T-helper 17 cell (primary cell): ENCODE data around the gene RPL13A. TPM values are rescaled to one million over a fixed set of nuclear protein-coding genes. Genes with fewer than 3 reads are reported as not detected.

Source experiments
- ATAC-seq: fragments of 150-1000 bp; cut with Tn5 transposase; 2 replicates; pipeline ENCODE4 v1.10.0; 2021; ENCODE audit warnings: mild to moderate bottlenecking, moderate library complexity
- DNase-seq, 3 donors: peaks; one replicate each; pipeline versions ENCODE4 v3.0.0 to v3.0.0-alpha.2; 2020 to 2021
- H3K9me3 ChIP-seq: one replicate; pipeline ENCODE4 v1.7.0; 2013; ENCODE audit warnings: low read length, mild to moderate bottlenecking; ENCODE audit not compliant: control insufficient read depth, poor library complexity, severe bottlenecking
- H3K27ac Mint-ChIP-seq: one replicate; pipeline ENCODE4 v1.8.0; 2022; ENCODE audit warnings: mild to moderate bottlenecking, moderate library complexity, mixed read lengths
- H3K27me3 Mint-ChIP-seq: one replicate; pipeline ENCODE4 v1.8.0; 2022; ENCODE audit warnings: mixed read lengths
- H3K36me3 Mint-ChIP-seq: one replicate; pipeline ENCODE4 v1.8.0; 2022; ENCODE audit warnings: low read depth, mixed read lengths
- H3K4me1 Mint-ChIP-seq: one replicate; pipeline ENCODE4 v1.8.0; 2022; ENCODE audit warnings: mild to moderate bottlenecking, mixed read lengths
- H3K4me3 Mint-ChIP-seq: one replicate; pipeline ENCODE4 v1.8.0; 2022; ENCODE audit warnings: mild to moderate bottlenecking, moderate library complexity, mixed read lengths
- total RNA-seq, 4 donors: library from RNA in 2 of 4; stranded (reverse) in 2 of 4; gene quantifications; one replicate each; pipeline ENCODE4 v1.2.3 and lab custom pipeline; 2022 to 2026

RPL13A gene
- total RNA-seq, 2 donors from 2014 or later, result 5,253 to 5,291 TPM

GRCh38 chr19:49538643-49539042, 51.2 kb downstream of the RPL13A start:
- ATAC-seq, result no peak
- H3K4me3 Mint-ChIP-seq, result no peak overlapping the region

GRCh38 chr19:49539192-49539952, 52.0 kb downstream of the RPL13A start:
- ATAC-seq (no peak), DNase-seq (no peak)
- no peaks in the 10 kb centered on the region for H3K27me3 Mint-ChIP-seq
- peaks cover 20% of the 10 kb centered on the region for H3K4me1 Mint-ChIP-seq
- H3K36me3 Mint-ChIP-seq, result no peaks in the 10 kb centered on the region
- H3K9me3 ChIP-seq, result no peaks in the 10 kb centered on the region
- no peak overlapping the region for H3K4me3 Mint-ChIP-seq
- H3K27ac Mint-ChIP-seq, result no peak overlapping the region

More at GRCh38 chr19:49538643-49539042, 51.2 kb downstream of the RPL13A start:
- H3K36me3 Mint-ChIP-seq, result no peaks in the 10 kb centered on the region
- no peaks in the 10 kb centered on the region for H3K27me3 Mint-ChIP-seq
- H3K9me3 ChIP-seq, result no peaks in the 10 kb centered on the region
- DNase-seq, result no peak
- peaks cover 15% of the 10 kb centered on the region for H3K4me1 Mint-ChIP-seq
- no peak overlapping the region for H3K27ac Mint-ChIP-seq

Other genes starting within 250 kb of the RPL13A start
- 1 to 10 TPM; 3.1 to 3.7 TPM for gene SLC6A16, start 162.4 kb upstream of the RPL13A start, total RNA-seq
- gene CD37, start 152.2 kb upstream of the RPL13A start, total RNA-seq, result 100 to 1,000 TPM; 288 to 373 TPM
- under 1 TPM in 1 of 2 donors, not detected in 1; 0.17 TPM for gene TEAD2, start 125.2 kb upstream of the RPL13A start, total RNA-seq
- not detected for gene DKKL1, start 123.7 kb upstream of the RPL13A start, total RNA-seq
- under 1 TPM in 1 of 2 donors, not detected in 1; 0.86 TPM for gene KASH5, start 99.4 kb upstream of the RPL13A start, total RNA-seq
- not detected for gene PTH2, start 64.2 kb upstream of the RPL13A start, total RNA-seq
- gene GFY, start 62.2 kb upstream of the RPL13A start, total RNA-seq, result not detected
- gene SLC17A7, start 46.1 kb upstream of the RPL13A start, total RNA-seq, result not detected
- 100 to 1,000 TPM; 147 to 150 TPM for gene PIH1D1, start 35.8 kb upstream of the RPL13A start, total RNA-seq
- gene ALDH16A1, start 34.4 kb upstream of the RPL13A start, total RNA-seq, result 10 to 100 TPM; 34.8 to 38.0 TPM
- gene FLT3LG, start 13.4 kb upstream of the RPL13A start, total RNA-seq, result 100 to 1,000 TPM; 349 to 455 TPM
- gene RPS11, start 8.8 kb downstream of the RPL13A start, total RNA-seq, result 1,000 to 10,000 TPM; 2,538 to 2,634 TPM
- gene FCGRT, start 25.1 kb downstream of the RPL13A start, total RNA-seq, result 10 to 100 TPM; 18.7 to 24.6 TPM
- gene RCN3, start 40.4 kb downstream of the RPL13A start, total RNA-seq, result 1 to 10 TPM in 1 of 2 donors, under 1 TPM in 1; 0.97 to 1.3 TPM
- gene NOSIP, start 92.9 kb downstream of the RPL13A start, total RNA-seq, result 100 to 1,000 TPM; 161 to 195 TPM
- gene PRRG2, start 93.7 kb downstream of the RPL13A start, total RNA-seq, result 1 to 10 TPM; 1.1 to 1.3 TPM
- 10 to 100 TPM; 44.6 to 50.7 TPM for gene PRR12, start 103.6 kb downstream of the RPL13A start, total RNA-seq
- 1 to 10 TPM; 6.6 to 9.1 TPM for gene RRAS, start 152.5 kb downstream of the RPL13A start, total RNA-seq
- gene SCAF1, start 154.6 kb downstream of the RPL13A start, total RNA-seq, result 10 to 100 TPM; 34.1 to 36.3 TPM
- gene IRF3, start 178.2 kb downstream of the RPL13A start, total RNA-seq, result 100 to 1,000 TPM; 162 to 181 TPM
- gene BCL2L12, start 178.3 kb downstream of the RPL13A start, total RNA-seq, result 10 to 100 TPM; 10.2 to 15.6 TPM
- 10 to 100 TPM; 83.9 to 97.7 TPM for gene PRMT1, start 189.7 kb downstream of the RPL13A start, total RNA-seq
- 1 to 10 TPM; 2.8 to 2.9 TPM for gene ADM5, start 202.0 kb downstream of the RPL13A start, total RNA-seq
- gene CPT1C, start 203.5 kb downstream of the RPL13A start, total RNA-seq, result 1 to 10 TPM in 1 of 2 donors, under 1 TPM in 1; 0.31 to 1.0 TPM